Type B pancreatic cell (in vitro differentiated cells): ENCODE results near the gene PIRT. TPM values are rescaled to one million over a fixed set of nuclear protein-coding genes. Genes with fewer than 3 reads are reported as not detected.

ENCODE experiments used
- DNase-seq: peaks from one replicate; pipeline ENCODE4 v3.0.0; 2021; ENCODE audit warnings: mixed read lengths; ENCODE audit not compliant: unreplicated experiment; ENCODE audit errors: extremely low spot score
- H3K27ac Mint-ChIP-seq: 2 replicates; pipeline ENCODE4 v1.8.0; 2021; ENCODE audit warnings: mild to moderate bottlenecking, mixed read lengths
- H3K27me3 Mint-ChIP-seq: 2 replicates; pipeline ENCODE4 v1.8.0; 2021; ENCODE audit warnings: mixed read lengths
- H3K36me3 Mint-ChIP-seq: 2 replicates; pipeline ENCODE4 v1.8.0; 2021; ENCODE audit warnings: mixed read lengths
- H3K4me1 Mint-ChIP-seq: one replicate; pipeline ENCODE4 v1.8.0; 2021; ENCODE audit warnings: mixed read lengths; ENCODE audit not compliant: unreplicated experiment
- H3K4me3 Mint-ChIP-seq: 2 replicates; pipeline ENCODE4 v1.8.0; 2021; ENCODE audit warnings: mild to moderate bottlenecking, mixed read lengths
- H3K9me3 Mint-ChIP-seq: 2 replicates; pipeline ENCODE4 v1.8.0; 2021; ENCODE audit warnings: mixed read lengths
- long read RNA-seq: library from polyadenylated mRNA; unstranded; transcript quantifications from one replicate; pipeline ENCODE4 v2.0.0, GENCODE V29; 2020
- total RNA-seq: library from RNA; stranded (reverse); gene quantifications from 2 replicates; pipeline ENCODE4 v1.2.1, GENCODE V29; 2021; ENCODE audit warnings: low replicate concordance
- TF ChIP-seq, protein P1 (sequence below): fragments of 200-600 bp; sonication (generic); conservative IDR thresholded peaks from 2 replicates; pipeline ENCODE4 v1.5.0; 2021; ENCODE audit warnings: antibody characterized with exemption, mild to moderate bottlenecking

Gene PIRT
- total RNA-seq, result 0.34 and 0.38 TPM in 2 replicates
- long read RNA-seq, partial matches to known transcripts, result 0 of 3 reads
- long read RNA-seq, other reads (novel, unspliced or antisense), result 0 of 3 reads

GRCh38 chr17:10837921-10838320, at the start of gene PIRT:
Gene PIRT, minus strand, starts transcription at chr17:10838087. Its CDS starts 12,442 bp downstream, at chr17:10825645.
- Mint-ChIP-seq H3K36me3 (no peaks in the 10 kb centered on the region), H3K4me1 (peaks cover 5% of the 10 kb centered on the region), H3K27me3 (peaks cover 21% of the 10 kb centered on the region), H3K27ac (no peak within 1 kb of the TSS), H3K4me3 (no peak within 1 kb of the TSS), H3K9me3 (no peaks in the 10 kb centered on the region)
- TF ChIP-seq, protein P1, sequence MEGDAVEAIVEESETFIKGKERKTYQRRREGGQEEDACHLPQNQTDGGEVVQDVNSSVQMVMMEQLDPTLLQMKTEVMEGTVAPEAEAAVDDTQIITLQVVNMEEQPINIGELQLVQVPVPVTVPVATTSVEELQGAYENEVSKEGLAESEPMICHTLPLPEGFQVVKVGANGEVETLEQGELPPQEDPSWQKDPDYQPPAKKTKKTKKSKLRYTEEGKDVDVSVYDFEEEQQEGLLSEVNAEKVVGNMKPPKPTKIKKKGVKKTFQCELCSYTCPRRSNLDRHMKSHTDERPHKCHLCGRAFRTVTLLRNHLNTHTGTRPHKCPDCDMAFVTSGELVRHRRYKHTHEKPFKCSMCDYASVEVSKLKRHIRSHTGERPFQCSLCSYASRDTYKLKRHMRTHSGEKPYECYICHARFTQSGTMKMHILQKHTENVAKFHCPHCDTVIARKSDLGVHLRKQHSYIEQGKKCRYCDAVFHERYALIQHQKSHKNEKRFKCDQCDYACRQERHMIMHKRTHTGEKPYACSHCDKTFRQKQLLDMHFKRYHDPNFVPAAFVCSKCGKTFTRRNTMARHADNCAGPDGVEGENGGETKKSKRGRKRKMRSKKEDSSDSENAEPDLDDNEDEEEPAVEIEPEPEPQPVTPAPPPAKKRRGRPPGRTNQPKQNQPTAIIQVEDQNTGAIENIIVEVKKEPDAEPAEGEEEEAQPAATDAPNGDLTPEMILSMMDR, result no peak
- DNase-seq, result no peak

DNA sequence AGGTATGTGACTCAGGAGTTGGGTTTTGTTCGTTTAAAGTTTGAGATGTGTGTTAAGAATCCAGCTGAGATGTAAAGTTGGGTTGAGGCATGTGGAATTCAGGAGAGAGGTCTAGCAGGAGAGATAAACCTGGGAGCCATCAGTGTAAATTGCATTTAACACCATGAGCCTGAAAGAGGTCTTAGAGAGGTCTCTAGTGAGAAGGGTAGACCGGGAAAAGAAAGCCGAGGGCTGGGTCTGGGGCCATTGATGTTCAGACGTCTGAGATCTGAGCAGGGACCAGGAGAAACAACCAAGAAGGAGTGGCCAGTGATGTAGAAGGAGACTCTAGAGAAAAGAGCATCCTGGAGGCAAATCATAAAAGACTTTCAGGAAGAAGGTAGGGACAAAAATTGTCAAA, 44.1 kb upstream of the PIRT start:
- Mint-ChIP-seq H3K4me3 (no peak overlapping the region), H3K27ac (no peak overlapping the region), H3K27me3 (peaks cover 29% of the 10 kb centered on the region), H3K36me3 (no peaks in the 10 kb centered on the region), H3K9me3 (no peaks in the 10 kb centered on the region), H3K4me1 (no peaks in the 10 kb centered on the region)
- no peak for DNase-seq
- TF ChIP-seq, protein P1, result no peak

GRCh38 chr17:10879190-10879836, 41.4 kb upstream of the PIRT start:
- Mint-ChIP-seq H3K9me3 (no peaks in the 10 kb centered on the region), H3K4me3 (no peak overlapping the region), H3K4me1 (no peaks in the 10 kb centered on the region), H3K27me3 (peaks cover 38% of the 10 kb centered on the region), H3K36me3 (no peaks in the 10 kb centered on the region), H3K27ac (no peak overlapping the region)
- TF ChIP-seq, protein P1, result peak; percentile 71
- DNase-seq, result no peak

DNA sequence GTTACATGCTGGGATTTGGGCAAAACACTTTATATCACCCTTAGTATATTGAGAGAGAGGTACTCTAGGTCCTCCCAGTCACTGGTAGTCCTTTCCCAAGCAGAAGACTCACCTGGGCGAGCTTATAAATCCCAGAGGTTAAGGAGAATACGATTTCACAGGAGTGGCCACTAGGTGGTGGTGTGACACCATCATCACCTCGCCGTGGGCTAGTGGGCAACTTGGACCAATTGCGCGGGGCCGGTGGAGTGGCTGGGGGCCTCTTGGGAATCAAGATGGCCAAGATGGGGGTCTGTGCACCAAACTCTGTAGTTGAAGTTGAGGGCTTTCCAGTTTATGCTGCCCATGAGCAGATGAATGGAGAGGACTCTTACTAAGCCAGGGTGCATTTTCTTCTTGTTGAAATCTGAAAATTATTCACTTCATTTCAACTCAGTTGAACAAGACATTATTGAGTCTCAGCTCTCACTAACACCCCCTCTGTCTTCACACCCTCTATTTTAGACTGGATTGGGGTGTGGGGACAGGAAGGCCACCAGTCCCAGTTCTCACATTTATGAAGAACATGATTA, 38.2 kb upstream of the PIRT start:
- H3K36me3 Mint-ChIP-seq, result no peaks in the 10 kb centered on the region
- H3K9me3 Mint-ChIP-seq, result no peaks in the 10 kb centered on the region
- H3K4me3 Mint-ChIP-seq, result no peak overlapping the region
- TF ChIP-seq, protein P1, result peak; percentile 87
- H3K27me3 Mint-ChIP-seq, result peaks cover 45% of the 10 kb centered on the region
- DNase-seq, result no peak
- no peaks in the 10 kb centered on the region for H3K4me1 Mint-ChIP-seq
- H3K27ac Mint-ChIP-seq, result no peak overlapping the region

DNA sequence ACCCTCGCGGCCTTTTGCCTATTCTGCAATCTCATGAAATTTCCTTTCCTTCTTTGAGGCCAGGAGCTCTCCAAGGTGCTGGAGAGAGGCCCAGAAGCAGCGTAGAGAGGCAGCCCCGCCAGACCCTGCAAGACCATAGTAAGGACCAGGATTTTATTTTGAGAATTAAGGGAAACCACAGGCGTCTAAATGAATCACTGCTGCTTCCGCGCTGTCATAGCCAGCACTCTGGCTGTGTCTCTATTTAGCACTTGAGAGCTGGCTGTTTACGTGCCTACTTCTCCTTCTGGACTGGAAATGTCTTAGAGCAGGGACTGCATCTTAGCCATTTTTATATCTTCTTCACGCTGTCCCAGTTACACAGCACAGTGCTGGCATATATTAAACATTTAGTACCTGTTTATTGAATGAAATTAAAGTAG, 37.6 kb upstream of the PIRT start:
- H3K27me3 Mint-ChIP-seq, result peaks cover 51% of the 10 kb centered on the region
- H3K36me3 Mint-ChIP-seq, result no peaks in the 10 kb centered on the region
- TF ChIP-seq, protein P1, result no peak
- no peaks in the 10 kb centered on the region for H3K4me1 Mint-ChIP-seq
- no peak for DNase-seq
- no peak overlapping the region for H3K27ac Mint-ChIP-seq
- no peak overlapping the region for H3K4me3 Mint-ChIP-seq
- H3K9me3 Mint-ChIP-seq, result no peaks in the 10 kb centered on the region
